Spleen (tissue), 7 donors: ENCODE results near the gene PIGU.

Experiments used
- CTCF ChIP-seq, 11 experiments: fragments of 200-600 bp in 7 of 11; fragments of 450-650 bp in 4 of 11; sonication (generic) in 4 of 11; IDR thresholded peaks in 8 of 11; conservative IDR thresholded peaks in 3 of 11; 1 replicate in 7 of 11; 2 replicates in 4 of 11; pipeline versions ENCODE4 v1.4.0 to v1.8.0; 2016 to 2021; ENCODE audit warnings: antibody characterized with exemption in 11 of 11, inconsistent platforms in 4 of 11, mild to moderate bottlenecking in 1 of 11
- POLR2A ChIP-seq, 3 donors: fragments of 450-650 bp; IDR thresholded peaks; one replicate each; pipeline ENCODE4 v1.5.1; 2017; ENCODE audit warnings: antibody characterized with exemption in 3 of 3, mild to moderate bottlenecking in 1 of 3
- donor health status: DM: no; HTN: no; CAD: no; lungs with moderate emphysema.
- donor health status: DM: no; HTN: no; CAD: no.
- donor health status: DM: no; HTN: no; CAD: no.

GRCh38 chr20:34524426-34524825 lies 152.5 kb downstream of the PIGU start:
- TF ChIP-seq CTCF (IDR thresholded peaks at IDR 0.05 in 8 of 11, conservative IDR thresholded peaks at IDR 0.05 in 3 of 11) (no peak), POLR2A (IDR thresholded peaks at IDR 0.05) (no peak)
